Left cardiac atrium (tissue), 4 donors: ENCODE results near the gene TGIF1. TPM values are rescaled to one million over a fixed set of nuclear protein-coding genes. Genes with fewer than 3 reads are reported as not detected.
A peak's percentile ranks its signal among the peaks of the same experiment; 100 is the strongest.

Source experiments
- ATAC-seq, 2 donors: fragments of 200-7000 bp; cut with Tn5 transposase; one replicate each; pipeline ENCODE4 v1.9.1; 2020; ENCODE audit warnings: mild to moderate bottlenecking in 2 of 2, moderate library complexity in 2 of 2
- DNase-seq: peaks from one replicate; pipeline ENCODE4 v3.0.0-alpha.2; 2020
- intact Hi-C, 2 donors: fragments of 100-400 bp; cut with DNase I; formaldehyde crosslinking; loops; one replicate each; pipeline versions ENCODE4 v1.14.1 to v1.15.1; 2022 to 2023
- total RNA-seq, 2 donors: library from RNA; stranded (reverse); fragmentation: NEBNext Ultra II Directional; extraction: Animal tissue kit (Norgen Biotek cat#: 25700); gene quantifications; one replicate each; pipeline ENCODE4 v1.2.1, GENCODE V29; 2021
- donor health status: DM: no; HTN: yes; CAD: no.
- donor health status: DM: no; HTN: yes; CAD: no; lungs with severe emphysema.
- donor health status: DM: yes; HTN: yes; CAD: no.
- donor health status: Dilated cardiomyopathy.

TGIF1 gene
- total RNA-seq, 2 donors from 2014 or later, result 12.0 to 22.9 TPM

DNA sequence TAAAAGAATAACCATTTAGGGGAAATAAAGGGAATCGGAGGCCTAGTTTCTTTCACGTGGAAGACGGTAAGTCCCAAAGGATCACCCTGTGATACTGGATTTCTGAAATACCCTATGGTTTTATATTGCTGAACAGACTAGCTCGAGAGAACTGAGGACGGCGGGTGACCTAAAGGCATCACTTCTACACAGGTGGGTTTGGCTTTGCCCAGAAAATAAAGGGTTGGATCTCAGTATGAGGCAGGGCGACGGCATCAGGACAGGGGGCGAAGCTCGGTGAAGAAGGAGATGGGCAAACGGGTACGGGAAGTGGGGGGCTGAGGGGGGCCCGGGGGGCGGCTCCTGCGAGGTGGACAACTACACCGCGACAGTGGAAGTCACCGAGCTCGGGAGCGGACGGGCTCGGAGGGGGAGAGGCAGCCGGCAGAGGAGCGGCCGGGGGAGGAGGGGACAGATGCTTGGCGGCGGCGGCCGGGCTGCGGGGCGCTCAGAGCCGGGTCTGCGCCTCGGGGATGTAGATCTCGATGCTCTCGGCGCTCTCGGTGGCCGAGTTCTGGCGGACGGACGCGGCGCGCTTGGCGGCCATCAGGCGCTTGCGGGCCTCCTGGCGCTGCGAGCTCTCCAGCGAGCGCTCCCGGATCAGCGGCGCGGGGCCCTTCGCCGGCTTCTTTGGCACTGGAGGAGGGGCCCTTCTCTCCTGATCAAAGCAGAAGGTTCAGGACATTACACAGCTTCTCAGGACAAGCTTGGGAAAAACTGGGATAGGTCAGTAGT, 48.9 kb downstream of the TGIF1 start:
- DNase-seq (peak; percentile 40), ATAC-seq (peak; percentile 44 to 83)
- intact Hi-C loops, result no loop called here

DNA sequence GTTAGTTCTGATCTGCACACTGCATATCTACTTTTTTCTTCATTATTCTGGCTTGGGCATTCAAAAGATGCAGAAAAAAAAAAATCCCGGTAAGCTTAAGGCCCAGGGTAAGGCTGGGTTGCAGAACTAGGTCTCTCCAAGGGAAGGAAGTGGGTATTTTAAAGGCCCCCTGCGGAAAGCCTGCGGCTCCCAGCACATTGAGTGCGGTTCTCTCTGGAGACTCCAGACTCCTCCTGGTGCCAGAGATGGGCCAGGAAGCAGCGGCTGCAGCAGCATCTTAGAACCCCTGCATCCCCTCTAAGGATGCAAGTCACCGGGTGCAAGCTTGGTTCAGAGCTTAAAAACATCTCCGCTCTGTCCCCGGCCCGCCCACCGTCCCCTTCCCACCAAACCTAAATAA, 49.5 kb downstream of the TGIF1 start:
- ATAC-seq (peak; percentile 15 to 64), DNase-seq (no peak)
- intact Hi-C loops, result no loop called here

DNA sequence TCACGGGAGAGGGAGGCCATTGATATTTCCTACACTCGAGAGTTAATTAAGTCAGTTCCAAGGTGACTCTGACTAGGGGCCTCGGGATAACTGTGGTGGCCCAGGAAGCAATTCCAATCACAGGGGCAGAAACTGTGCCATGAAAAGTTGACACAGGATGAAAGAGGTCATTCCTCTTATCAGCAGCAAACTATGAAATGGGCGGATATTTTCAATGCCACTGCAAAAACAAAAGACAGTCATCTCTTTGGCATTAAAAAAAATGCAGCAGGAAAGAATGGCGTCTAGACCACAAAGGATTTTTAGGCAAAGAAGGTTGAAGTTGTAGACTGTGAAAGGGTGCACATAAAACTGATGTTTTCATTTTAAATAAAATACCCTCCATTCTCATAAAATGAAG, 50.0 kb downstream of the TGIF1 start:
- DNase-seq (no peak), ATAC-seq (no peak)
- intact Hi-C loops, result no loop called here

DNA sequence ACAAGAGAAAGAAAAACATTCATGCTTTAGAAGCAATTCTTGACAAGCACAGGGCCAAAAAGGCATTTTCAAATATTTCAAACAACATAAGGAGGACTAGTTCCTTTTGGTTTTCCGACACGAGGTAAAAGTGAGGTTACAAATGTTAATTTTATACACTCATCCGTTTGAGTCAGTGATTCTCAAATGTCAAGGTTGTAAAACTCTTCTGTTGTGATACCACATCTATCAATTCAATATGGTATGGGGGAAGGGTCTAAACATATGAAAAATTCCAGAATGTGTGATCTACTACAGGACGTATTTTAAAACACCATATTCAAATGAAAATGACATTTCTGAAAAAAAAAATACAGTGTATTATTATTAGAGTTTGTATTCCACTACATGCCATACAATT, 52.7 kb downstream of the TGIF1 start:
- ATAC-seq, result no peak
- no peak for DNase-seq
- intact Hi-C loops, result no loop called here

DNA sequence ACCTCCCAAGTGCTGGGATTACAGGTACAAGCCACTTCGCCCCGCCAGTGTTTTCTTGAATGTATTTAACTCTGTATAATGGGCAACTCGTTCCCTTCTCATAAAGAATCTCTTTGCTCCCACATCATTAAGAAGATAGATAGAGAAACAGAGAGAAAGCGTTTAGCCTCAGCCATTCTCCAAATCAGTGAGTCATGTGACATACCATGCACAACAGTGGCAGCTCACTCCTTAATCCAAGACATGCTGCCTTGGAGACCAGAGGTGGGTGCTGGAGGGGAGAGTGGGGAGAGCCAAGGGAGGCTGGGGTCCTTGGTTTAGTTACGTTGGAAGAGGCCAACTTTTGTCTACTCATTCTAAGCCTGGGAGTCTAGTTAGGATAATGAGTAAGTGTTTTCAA, 54.7 kb downstream of the TGIF1 start:
- DNase-seq, result no peak
- ATAC-seq, result no peak
- intact Hi-C loops, result no loop called here

DNA sequence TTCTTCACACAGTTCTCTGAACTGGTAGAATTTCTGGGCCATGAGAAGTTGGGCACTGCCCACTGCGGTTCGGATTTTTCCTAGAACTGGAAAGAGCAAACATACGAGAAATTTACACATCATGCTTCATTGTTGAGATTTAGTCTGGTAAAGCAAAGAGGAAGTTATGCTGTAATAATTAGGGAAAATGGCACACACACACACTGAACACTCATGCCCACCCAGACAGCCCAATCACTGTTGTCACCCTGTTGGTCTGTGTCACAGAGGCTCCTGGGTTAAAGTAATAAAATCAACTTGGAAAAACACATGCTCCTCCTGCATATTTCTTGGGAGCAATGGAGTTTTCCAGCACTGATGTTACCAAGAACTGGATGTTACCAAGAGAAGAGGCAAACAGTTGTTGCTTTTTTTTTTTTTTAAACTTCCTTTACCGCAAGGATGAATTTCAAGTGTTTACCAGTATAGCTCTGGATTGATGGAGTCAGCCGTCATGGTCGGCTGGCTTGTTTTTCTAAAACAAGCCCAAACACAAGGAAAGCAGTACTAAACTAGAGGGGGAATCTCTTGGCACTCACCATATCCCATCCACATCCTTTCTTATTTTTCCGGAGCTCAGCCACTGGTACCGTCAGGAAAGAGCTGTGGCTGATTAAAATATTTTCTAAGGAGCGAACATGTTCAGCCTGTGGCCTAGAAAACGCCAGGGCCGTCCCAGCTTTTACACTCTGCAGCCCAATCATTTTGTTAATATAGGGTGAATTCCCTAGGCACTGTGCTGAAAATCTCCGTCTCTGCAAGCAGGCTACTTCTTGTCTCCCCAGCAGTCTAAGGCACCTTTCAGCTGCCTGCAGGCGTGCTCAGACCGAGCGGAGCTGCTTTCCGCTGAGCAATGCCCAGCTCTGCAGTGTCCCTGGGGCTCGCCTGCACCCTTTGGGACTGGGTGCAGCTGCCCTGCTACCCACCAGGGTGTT, 58.9 kb downstream of the TGIF1 start:
- intact Hi-C loops, result no loop called here
- no peak for DNase-seq
- no peak for ATAC-seq

Other genes starting within 250 kb of the TGIF1 start
- gene MYOM1, start 230.2 kb upstream of the TGIF1 start, total RNA-seq, result 100 to 1,000 TPM; 263 to 351 TPM
- 100 to 1,000 TPM; 919 to 945 TPM for gene MYL12A, start 202.4 kb upstream of the TGIF1 start, total RNA-seq
- 100 to 1,000 TPM; 161 to 230 TPM for gene MYL12B, start 188.0 kb upstream of the TGIF1 start, total RNA-seq